ENCODE results near the gene ARAP3. TPM values are rescaled to one million over a fixed set of nuclear protein-coding genes. Genes with fewer than 3 reads are reported as not detected.
A peak's percentile ranks its signal among the peaks of the same experiment; 100 is the strongest.

ARAP3 gene
- total RNA-seq, 1 donor from 2014 or later = 239 TPM

GRCh38 chr5:141672841-141673813 is 8.9 kb downstream of the ARAP3 start:
- peaks cover 35% of the 10 kb centered on the region for H3K4me1 Mint-ChIP-seq (ENCODE audit: unreplicated experiment)
- H3K27me3 Mint-ChIP-seq (ENCODE audit: unreplicated experiment) = peaks cover 7% of the 10 kb centered on the region
- peak overlapping the region; percentile 60 for H3K4me3 Mint-ChIP-seq (ENCODE audit: unreplicated experiment)
- TF ChIP-seq, protein P1, sequence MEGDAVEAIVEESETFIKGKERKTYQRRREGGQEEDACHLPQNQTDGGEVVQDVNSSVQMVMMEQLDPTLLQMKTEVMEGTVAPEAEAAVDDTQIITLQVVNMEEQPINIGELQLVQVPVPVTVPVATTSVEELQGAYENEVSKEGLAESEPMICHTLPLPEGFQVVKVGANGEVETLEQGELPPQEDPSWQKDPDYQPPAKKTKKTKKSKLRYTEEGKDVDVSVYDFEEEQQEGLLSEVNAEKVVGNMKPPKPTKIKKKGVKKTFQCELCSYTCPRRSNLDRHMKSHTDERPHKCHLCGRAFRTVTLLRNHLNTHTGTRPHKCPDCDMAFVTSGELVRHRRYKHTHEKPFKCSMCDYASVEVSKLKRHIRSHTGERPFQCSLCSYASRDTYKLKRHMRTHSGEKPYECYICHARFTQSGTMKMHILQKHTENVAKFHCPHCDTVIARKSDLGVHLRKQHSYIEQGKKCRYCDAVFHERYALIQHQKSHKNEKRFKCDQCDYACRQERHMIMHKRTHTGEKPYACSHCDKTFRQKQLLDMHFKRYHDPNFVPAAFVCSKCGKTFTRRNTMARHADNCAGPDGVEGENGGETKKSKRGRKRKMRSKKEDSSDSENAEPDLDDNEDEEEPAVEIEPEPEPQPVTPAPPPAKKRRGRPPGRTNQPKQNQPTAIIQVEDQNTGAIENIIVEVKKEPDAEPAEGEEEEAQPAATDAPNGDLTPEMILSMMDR (IDR thresholded peaks at IDR 0.05; ENCODE audit: unreplicated experiment) = no peak
- H3K9me3 Mint-ChIP-seq (ENCODE audit: unreplicated experiment) = no peaks in the 10 kb centered on the region
- DNase-seq (ENCODE audit: low spot score) = no peak
- peaks cover 36% of the 10 kb centered on the region for H3K36me3 Mint-ChIP-seq (ENCODE audit: low read depth, unreplicated experiment)
- peak overlapping the region; percentile 48 for H3K27ac Mint-ChIP-seq (ENCODE audit: unreplicated experiment)

GRCh38 chr5:141672071-141672840 is 9.8 kb downstream of the ARAP3 start:
- H3K4me1 Mint-ChIP-seq (ENCODE audit: unreplicated experiment) = peaks cover 30% of the 10 kb centered on the region
- H3K36me3 Mint-ChIP-seq (ENCODE audit: low read depth, unreplicated experiment) = peaks cover 36% of the 10 kb centered on the region
- H3K4me3 Mint-ChIP-seq (ENCODE audit: unreplicated experiment) = peak overlapping the region; percentile 31
- TF ChIP-seq, protein P1 (IDR thresholded peaks at IDR 0.05; ENCODE audit: unreplicated experiment) = no peak
- no peak overlapping the region for H3K27ac Mint-ChIP-seq (ENCODE audit: unreplicated experiment)
- H3K9me3 Mint-ChIP-seq (ENCODE audit: unreplicated experiment) = no peaks in the 10 kb centered on the region
- no peak for DNase-seq (ENCODE audit: low spot score)
- peaks cover 6% of the 10 kb centered on the region for H3K27me3 Mint-ChIP-seq (ENCODE audit: unreplicated experiment)

DNA sequence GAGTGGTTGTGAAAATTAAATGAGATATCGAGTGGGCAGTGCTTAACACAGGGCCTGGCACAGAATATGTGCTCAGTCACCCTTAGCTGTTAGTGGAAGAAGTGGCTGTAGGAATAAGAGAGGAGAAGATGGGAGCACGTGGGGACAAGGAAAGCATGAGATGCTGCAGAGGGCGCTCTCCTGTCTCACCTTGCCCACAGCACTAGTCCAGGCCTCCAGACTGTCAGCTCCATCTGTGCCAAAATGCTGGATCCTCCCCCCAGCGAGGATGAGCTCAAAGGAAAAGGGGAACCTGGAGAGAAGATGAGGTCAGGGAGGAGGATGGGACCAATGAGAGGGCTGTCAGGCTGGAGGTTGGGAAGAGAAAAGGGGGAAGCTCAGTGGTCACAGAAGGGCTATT is 12.5 kb downstream of the ARAP3 start:
- Mint-ChIP-seq H3K27me3 (ENCODE audit: unreplicated experiment) (peaks cover 11% of the 10 kb centered on the region), H3K9me3 (ENCODE audit: unreplicated experiment) (no peaks in the 10 kb centered on the region), H3K27ac (ENCODE audit: unreplicated experiment) (peak overlapping the region; percentile 84), H3K4me3 (ENCODE audit: unreplicated experiment) (peak overlapping the region; percentile 82), H3K36me3 (ENCODE audit: low read depth, unreplicated experiment) (peaks cover 33% of the 10 kb centered on the region), H3K4me1 (ENCODE audit: unreplicated experiment) (peaks cover 29% of the 10 kb centered on the region)
- no peak for DNase-seq (ENCODE audit: low spot score)
- TF ChIP-seq, protein P1 (IDR thresholded peaks at IDR 0.05; ENCODE audit: unreplicated experiment) = no peak

- DNase-seq (ENCODE audit: low spot score) = no peak
- Mint-ChIP-seq H3K27me3 (ENCODE audit: unreplicated experiment) (peaks cover 13% of the 10 kb centered on the region), H3K27ac (ENCODE audit: unreplicated experiment) (peak overlapping the region; percentile 18), H3K4me1 (ENCODE audit: unreplicated experiment) (peaks cover 28% of the 10 kb centered on the region), H3K9me3 (ENCODE audit: unreplicated experiment) (no peaks in the 10 kb centered on the region), H3K4me3 (ENCODE audit: unreplicated experiment) (peak overlapping the region; percentile 18), H3K36me3 (ENCODE audit: low read depth, unreplicated experiment) (peaks cover 32% of the 10 kb centered on the region)
- TF ChIP-seq, protein P1 (IDR thresholded peaks at IDR 0.05; ENCODE audit: unreplicated experiment) = no peak
Measured at GRCh38 chr5:141668601-141669265, 13.3 kb downstream of the ARAP3 start.

Measured in endothelial cell (in vitro differentiated cells).